ENCODE results near the gene CKAP5.

DNA sequence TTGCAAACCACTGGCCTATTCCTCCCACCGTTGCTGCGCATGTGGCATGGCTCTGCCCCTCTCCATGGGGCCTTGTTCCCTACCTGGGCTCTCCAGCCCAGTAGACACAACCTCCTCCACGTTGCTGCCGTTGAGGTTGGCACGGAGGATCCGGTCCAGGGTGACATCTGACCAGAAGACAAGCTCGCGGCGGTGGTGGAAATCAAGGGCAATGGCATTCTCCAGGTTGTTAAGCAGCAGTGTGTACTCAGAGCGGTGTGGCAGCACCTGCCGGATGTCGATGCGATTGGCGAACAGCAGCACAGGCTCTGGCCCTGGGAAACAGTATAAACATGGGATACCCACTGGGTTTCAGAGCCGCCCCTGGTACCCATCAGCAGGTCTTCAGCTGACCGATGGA lies 48.4 kb upstream of the CKAP5 start:
- TF ChIP-seq, protein P1, sequence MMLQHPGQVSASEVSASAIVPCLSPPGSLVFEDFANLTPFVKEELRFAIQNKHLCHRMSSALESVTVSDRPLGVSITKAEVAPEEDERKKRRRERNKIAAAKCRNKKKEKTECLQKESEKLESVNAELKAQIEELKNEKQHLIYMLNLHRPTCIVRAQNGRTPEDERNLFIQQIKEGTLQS (IDR thresholded peaks at IDR 0.05) = no peak
- TF ChIP-seq YY1 (IDR thresholded peaks at IDR 0.05; ENCODE audit: extremely low read depth, insufficient replicate concordance, low read depth, low read length) (no peak), POLR2A (IDR thresholded peaks at IDR 0.05; ENCODE audit: borderline replicate concordance, extremely low read depth, insufficient read depth, insufficient read length) (no peak), RAD21 (IDR thresholded peaks at IDR 0.05; ENCODE audit: low read depth) (no peak), JUND (IDR thresholded peaks at IDR 0.05) (no peak)
- TF ChIP-seq, protein P2, sequence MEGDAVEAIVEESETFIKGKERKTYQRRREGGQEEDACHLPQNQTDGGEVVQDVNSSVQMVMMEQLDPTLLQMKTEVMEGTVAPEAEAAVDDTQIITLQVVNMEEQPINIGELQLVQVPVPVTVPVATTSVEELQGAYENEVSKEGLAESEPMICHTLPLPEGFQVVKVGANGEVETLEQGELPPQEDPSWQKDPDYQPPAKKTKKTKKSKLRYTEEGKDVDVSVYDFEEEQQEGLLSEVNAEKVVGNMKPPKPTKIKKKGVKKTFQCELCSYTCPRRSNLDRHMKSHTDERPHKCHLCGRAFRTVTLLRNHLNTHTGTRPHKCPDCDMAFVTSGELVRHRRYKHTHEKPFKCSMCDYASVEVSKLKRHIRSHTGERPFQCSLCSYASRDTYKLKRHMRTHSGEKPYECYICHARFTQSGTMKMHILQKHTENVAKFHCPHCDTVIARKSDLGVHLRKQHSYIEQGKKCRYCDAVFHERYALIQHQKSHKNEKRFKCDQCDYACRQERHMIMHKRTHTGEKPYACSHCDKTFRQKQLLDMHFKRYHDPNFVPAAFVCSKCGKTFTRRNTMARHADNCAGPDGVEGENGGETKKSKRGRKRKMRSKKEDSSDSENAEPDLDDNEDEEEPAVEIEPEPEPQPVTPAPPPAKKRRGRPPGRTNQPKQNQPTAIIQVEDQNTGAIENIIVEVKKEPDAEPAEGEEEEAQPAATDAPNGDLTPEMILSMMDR (IDR thresholded peaks at IDR 0.05 in 2 of 3, conservative IDR thresholded peaks at IDR 0.05 in 1 of 3; ENCODE audit: borderline replicate concordance in 1 of 3, insufficient read depth in 1 of 3, low read depth in 2 of 3, low read length in 2 of 3) = no peak
- TF ChIP-seq, protein P3, sequence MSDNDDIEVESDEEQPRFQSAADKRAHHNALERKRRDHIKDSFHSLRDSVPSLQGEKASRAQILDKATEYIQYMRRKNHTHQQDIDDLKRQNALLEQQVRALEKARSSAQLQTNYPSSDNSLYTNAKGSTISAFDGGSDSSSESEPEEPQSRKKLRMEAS (IDR thresholded peaks at IDR 0.05) = no peak
- TF ChIP-seq, protein P4, sequence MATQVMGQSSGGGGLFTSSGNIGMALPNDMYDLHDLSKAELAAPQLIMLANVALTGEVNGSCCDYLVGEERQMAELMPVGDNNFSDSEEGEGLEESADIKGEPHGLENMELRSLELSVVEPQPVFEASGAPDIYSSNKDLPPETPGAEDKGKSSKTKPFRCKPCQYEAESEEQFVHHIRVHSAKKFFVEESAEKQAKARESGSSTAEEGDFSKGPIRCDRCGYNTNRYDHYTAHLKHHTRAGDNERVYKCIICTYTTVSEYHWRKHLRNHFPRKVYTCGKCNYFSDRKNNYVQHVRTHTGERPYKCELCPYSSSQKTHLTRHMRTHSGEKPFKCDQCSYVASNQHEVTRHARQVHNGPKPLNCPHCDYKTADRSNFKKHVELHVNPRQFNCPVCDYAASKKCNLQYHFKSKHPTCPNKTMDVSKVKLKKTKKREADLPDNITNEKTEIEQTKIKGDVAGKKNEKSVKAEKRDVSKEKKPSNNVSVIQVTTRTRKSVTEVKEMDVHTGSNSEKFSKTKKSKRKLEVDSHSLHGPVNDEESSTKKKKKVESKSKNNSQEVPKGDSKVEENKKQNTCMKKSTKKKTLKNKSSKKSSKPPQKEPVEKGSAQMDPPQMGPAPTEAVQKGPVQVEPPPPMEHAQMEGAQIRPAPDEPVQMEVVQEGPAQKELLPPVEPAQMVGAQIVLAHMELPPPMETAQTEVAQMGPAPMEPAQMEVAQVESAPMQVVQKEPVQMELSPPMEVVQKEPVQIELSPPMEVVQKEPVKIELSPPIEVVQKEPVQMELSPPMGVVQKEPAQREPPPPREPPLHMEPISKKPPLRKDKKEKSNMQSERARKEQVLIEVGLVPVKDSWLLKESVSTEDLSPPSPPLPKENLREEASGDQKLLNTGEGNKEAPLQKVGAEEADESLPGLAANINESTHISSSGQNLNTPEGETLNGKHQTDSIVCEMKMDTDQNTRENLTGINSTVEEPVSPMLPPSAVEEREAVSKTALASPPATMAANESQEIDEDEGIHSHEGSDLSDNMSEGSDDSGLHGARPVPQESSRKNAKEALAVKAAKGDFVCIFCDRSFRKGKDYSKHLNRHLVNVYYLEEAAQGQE (IDR thresholded peaks at IDR 0.05; ENCODE audit: low read depth) = no peak
